Measurements from ENCODE around the gene DDHD1.
"Not testable (repeated sequence)": the region's sequence is repeated elsewhere in the genome, so short reads cannot be mapped to it uniquely, and the experiment has no call there.

Gene DDHD1

GRCh38 chr14:53144244-53144643 is 8.9 kb downstream of the DDHD1 start:
- Histone ChIP-seq H3K27me3 (ENCODE audit: low read depth, low read length) (no peaks in the 10 kb centered on the region), H3K4me3 (ENCODE audit: low read length) (no peak overlapping the region), H3K4me2 (ENCODE audit: low read length) (no peak overlapping the region), H3K36me3 (replicated peaks; ENCODE audit: low read depth, low read length) (peaks cover 44% of the 10 kb centered on the region), H3K79me2 (ENCODE audit: low read length) (peaks cover 99% of the 10 kb centered on the region), H4K20me1 (ENCODE audit: insufficient read depth, low read length) (peaks cover 54% of the 10 kb centered on the region), H3K9me3 (ENCODE audit: insufficient read depth, low read length) (peaks cover 26% of the 10 kb centered on the region), H2AFZ (ENCODE audit: low read depth, low read length) (no peak overlapping the region), H3K9ac (ENCODE audit: low read length) (no peak overlapping the region), H3K27ac (ENCODE audit: low read length) (no peak overlapping the region), H3K4me1 (ENCODE audit: low read length) (peaks cover 27% of the 10 kb centered on the region)
- TF ChIP-seq EZH2phosphoT487 (IDR thresholded peaks at IDR 0.05; ENCODE audit: low read depth): no peak
- TF ChIP-seq, protein P1, sequence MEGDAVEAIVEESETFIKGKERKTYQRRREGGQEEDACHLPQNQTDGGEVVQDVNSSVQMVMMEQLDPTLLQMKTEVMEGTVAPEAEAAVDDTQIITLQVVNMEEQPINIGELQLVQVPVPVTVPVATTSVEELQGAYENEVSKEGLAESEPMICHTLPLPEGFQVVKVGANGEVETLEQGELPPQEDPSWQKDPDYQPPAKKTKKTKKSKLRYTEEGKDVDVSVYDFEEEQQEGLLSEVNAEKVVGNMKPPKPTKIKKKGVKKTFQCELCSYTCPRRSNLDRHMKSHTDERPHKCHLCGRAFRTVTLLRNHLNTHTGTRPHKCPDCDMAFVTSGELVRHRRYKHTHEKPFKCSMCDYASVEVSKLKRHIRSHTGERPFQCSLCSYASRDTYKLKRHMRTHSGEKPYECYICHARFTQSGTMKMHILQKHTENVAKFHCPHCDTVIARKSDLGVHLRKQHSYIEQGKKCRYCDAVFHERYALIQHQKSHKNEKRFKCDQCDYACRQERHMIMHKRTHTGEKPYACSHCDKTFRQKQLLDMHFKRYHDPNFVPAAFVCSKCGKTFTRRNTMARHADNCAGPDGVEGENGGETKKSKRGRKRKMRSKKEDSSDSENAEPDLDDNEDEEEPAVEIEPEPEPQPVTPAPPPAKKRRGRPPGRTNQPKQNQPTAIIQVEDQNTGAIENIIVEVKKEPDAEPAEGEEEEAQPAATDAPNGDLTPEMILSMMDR (IDR thresholded peaks at IDR 0.05; ENCODE audit: low read depth, low read length): no peak

DNA sequence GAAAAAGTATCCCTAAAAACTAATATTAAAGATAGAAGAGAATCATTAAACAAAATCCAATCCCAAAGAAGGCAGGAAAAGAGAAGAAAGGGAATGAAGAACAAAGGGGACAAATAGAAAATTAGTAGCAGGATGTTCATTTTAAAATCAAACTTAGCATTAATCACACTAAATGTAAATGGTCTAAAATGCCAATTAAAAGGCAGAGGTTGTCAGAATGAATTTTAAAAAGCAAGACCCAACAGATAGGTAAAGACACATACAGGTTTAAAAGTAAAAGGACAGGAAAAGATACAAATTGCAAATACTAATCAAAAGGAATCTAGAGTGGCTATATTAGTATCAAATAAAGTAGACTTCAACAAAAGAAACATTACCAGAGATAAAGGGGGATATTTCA is 12.5 kb downstream of the DDHD1 start:
- Histone ChIP-seq H3K4me1 (ENCODE audit: low read length) (no peaks in the 10 kb centered on the region), H3K9ac (ENCODE audit: low read length) (no peak overlapping the region), H4K20me1 (ENCODE audit: insufficient read depth, low read length) (peaks cover 32% of the 10 kb centered on the region), H3K4me2 (ENCODE audit: low read length) (no peak overlapping the region), H3K9me3 (ENCODE audit: insufficient read depth, low read length) (peaks cover 31% of the 10 kb centered on the region), H3K4me3 (ENCODE audit: low read length) (no peak overlapping the region), H2AFZ (ENCODE audit: low read depth, low read length) (no peak overlapping the region), H3K27ac (ENCODE audit: low read length) (no peak overlapping the region), H3K36me3 (replicated peaks; ENCODE audit: low read depth, low read length) (peaks cover 65% of the 10 kb centered on the region), H3K79me2 (ENCODE audit: low read length) (peaks cover 96% of the 10 kb centered on the region), H3K27me3 (ENCODE audit: low read depth, low read length) (no peaks in the 10 kb centered on the region)
- TF ChIP-seq, protein P1 (IDR thresholded peaks at IDR 0.05; ENCODE audit: low read depth, low read length): no peak
- no peak for TF ChIP-seq EZH2phosphoT487 (IDR thresholded peaks at IDR 0.05; ENCODE audit: low read depth)

- Histone ChIP-seq H3K4me1 (ENCODE audit: low read length) (no peaks in the 10 kb centered on the region), H3K36me3 (replicated peaks; ENCODE audit: low read depth, low read length) (peaks cover 52% of the 10 kb centered on the region), H4K20me1 (ENCODE audit: insufficient read depth, low read length) (peaks cover 15% of the 10 kb centered on the region; the same call in 1 of the 2 replicates), H3K4me3 (ENCODE audit: low read length) (no peak overlapping the region), H3K27ac (ENCODE audit: low read length) (no peak overlapping the region), H3K4me2 (ENCODE audit: low read length) (no peak overlapping the region), H3K27me3 (ENCODE audit: low read depth, low read length) (no peaks in the 10 kb centered on the region), H3K9ac (ENCODE audit: low read length) (no peak overlapping the region), H2AFZ (ENCODE audit: low read depth, low read length) (no peak overlapping the region), H3K79me2 (ENCODE audit: low read length) (peaks cover 87% of the 10 kb centered on the region), H3K9me3 (ENCODE audit: insufficient read depth, low read length) (peaks cover 26% of the 10 kb centered on the region)
- TF ChIP-seq EZH2phosphoT487 (IDR thresholded peaks at IDR 0.05; ENCODE audit: low read depth): no peak
- TF ChIP-seq, protein P1 (IDR thresholded peaks at IDR 0.05; ENCODE audit: low read depth, low read length): no peak
Observed at GRCh38 chr14:53137568-53138203, 15.4 kb downstream of the DDHD1 start.

GRCh38 chr14:53130491-53130890 is 22.6 kb downstream of the DDHD1 start:
- not testable (repeated sequence) for H3K9me3 ChIP-seq (ENCODE audit: insufficient read depth, low read length); H3K27me3 ChIP-seq (ENCODE audit: low read depth, low read length)
- H3K79me2 ChIP-seq (ENCODE audit: low read length): peaks cover 63% of the 10 kb centered on the region

More at GRCh38 chr14:53130491-53130890, 22.6 kb downstream of the DDHD1 start:
- H4K20me1 ChIP-seq (ENCODE audit: insufficient read depth, low read length); H3K4me3 ChIP-seq (ENCODE audit: low read length); H3K4me1 ChIP-seq (ENCODE audit: low read length); H3K27ac ChIP-seq (ENCODE audit: low read length); H3K4me2 ChIP-seq (ENCODE audit: low read length); H2AFZ ChIP-seq (ENCODE audit: low read depth, low read length); H3K36me3 ChIP-seq (replicated peaks; ENCODE audit: low read depth, low read length); H3K9ac ChIP-seq (ENCODE audit: low read length): not testable (repeated sequence)

All from OCI-LY3 (cell line).